GM21360 (cell line): ENCODE measurements around the gene GRID2.
"Not testable (repeated sequence)": the region's sequence is repeated elsewhere in the genome, so short reads cannot be mapped to it uniquely, and the experiment has no call there.

Source experiments
- ATAC-seq: cut with Tn5 transposase; IDR thresholded peaks from one replicate; pipeline ENCODE4 v1.9.1; 2021; ENCODE audit warnings: mild to moderate bottlenecking, moderate library complexity; ENCODE audit not compliant: unreplicated experiment

The GRID2 gene

DNA sequence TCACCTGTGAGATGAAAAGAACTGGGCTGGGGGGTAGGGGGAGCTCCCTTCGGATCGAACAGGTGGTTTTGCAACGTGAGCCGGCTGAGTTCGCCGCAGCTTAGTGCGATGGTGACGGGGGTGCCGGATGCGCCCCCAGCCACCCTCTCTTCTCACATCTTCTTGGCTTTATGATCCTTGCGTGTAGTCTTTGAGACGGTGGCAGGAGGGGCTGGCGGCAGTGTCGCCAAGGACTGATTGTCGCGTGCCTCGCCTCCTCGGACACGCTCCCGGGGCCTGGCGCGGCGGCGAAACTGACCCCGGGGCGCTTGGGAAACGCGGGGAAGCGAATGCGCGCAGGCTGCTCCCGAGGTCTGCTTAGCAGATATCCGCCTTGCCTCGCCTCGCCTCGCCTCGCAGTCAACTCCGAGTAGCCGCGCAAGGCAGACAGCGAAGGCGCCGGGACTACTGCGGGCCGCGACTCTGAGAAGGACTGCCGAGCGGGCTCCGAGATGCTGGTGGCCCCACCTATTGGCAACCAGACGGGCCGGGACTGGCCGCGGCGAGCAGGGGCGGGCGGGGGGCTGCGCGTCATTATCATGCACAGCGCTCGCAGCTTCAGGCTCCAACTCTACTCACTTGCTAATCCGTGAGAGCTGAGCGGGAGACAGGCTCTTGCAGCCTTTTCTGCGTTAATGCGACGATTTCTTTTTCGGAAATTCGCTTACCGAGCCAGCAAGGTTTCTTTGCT, 1.5 kb downstream of the GRID2 start:
- ATAC-seq: no peak

DNA sequence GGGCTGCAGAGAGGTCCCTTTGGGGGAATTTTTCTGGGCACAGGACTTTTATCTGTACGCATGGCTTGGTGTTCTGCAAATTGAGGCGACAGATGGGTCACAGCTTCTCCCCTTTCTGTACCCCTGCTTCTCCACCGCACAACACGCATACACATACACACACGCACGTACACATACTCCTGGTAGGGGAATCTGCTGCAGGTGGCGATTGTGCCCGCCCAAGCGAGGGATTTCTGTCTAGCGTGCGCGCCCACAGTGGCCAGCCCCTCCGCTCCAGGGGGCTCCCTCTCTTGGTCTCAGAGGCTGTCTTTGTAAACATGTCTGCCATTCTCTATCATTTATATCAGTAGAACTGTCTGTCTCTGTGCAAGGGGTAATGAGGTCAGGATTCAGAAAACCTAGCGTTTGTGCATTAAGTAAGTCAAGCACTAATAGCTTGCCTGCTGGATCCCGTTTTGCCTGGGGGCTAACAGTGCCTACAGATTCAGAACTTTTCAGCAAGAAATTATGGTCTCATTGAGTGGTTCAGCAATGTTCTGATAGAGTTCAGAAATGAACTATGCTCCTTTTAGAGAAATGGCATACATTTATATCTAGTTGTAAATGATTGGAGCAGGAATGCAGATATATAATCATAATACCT, 2.2 kb downstream of the GRID2 start:
- ATAC-seq: no peak

- no peak for ATAC-seq
Observed at GRCh38 chr4:92307181-92307580, 3.4 kb downstream of the GRID2 start.

- no peak for ATAC-seq
Observed at GRCh38 chr4:92307866-92308265, 4.1 kb downstream of the GRID2 start.

- no peak for ATAC-seq
Observed at GRCh38 chr4:92317047-92317446, 13.3 kb downstream of the GRID2 start.

DNA sequence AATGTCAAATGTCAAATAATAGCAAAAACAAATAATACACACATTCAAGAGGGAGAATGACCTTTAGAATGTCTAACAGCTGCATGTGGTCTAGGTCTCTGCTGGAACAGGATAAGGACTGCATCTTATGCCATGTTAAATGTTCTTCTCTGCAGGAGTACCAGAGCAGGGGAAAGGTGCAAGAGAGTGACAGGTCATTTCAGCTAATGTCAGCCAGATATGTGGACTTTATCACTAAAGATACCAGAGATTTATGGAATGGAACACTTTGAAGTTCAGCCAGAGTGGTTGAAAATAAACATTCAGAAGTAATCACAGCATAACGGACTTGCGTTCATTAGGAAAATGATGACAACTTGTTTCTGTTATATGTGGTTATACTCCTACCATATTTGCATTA, 24.3 kb downstream of the GRID2 start:
- no peak for ATAC-seq

DNA sequence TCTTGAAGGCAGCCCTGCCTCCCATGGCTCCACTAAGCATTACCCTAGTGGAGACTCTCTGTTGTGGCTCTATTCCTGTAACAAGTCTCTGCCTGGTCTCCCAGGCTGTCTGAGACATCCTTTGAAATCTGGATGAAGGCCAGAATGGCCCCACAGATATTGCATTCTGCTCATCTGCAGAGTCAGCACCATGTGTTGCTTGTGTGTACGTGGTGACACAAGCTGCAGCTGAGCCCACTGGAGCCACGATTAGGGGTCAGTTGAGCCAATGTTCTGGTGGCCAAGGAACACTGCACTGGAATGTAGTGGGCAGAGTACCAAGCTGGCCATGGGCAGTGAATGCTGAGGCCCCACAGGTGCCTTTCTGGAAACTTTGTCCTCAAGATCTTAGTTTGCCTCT, 29.2 kb downstream of the GRID2 start:
- ATAC-seq: no peak

GRCh38 chr4:92334716-92335350, 31.1 kb downstream of the GRID2 start:
- no peak for ATAC-seq

GRCh38 chr4:92339676-92340075, 35.9 kb downstream of the GRID2 start:
- ATAC-seq: no peak

GRCh38 chr4:92344216-92344615, 40.5 kb downstream of the GRID2 start:
- no peak for ATAC-seq

GRCh38 chr4:92346289-92346688, 42.5 kb downstream of the GRID2 start:
- ATAC-seq: no peak

- no peak for ATAC-seq
Observed at GRCh38 chr4:92357966-92358365, 54.2 kb downstream of the GRID2 start.

DNA sequence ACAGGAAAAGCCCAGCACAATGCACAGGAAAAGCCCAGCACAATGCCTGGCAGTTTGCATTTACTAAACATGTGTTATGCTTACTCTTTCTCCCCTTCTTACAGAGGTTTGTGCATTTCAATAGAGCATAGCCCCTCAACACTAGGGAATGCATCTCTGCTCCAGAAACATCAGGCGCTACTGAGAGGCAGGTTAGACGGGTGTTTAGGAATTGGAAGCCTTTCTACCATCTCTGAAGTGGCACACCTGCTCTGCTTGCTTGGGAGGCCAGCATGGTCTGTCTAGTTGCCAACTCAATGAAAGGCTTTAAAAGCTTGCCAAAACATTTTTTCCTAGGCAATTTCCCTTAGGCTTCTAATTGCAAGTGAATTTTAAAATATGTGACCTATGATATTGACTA, 55.7 kb downstream of the GRID2 start:
- ATAC-seq: no peak

DNA sequence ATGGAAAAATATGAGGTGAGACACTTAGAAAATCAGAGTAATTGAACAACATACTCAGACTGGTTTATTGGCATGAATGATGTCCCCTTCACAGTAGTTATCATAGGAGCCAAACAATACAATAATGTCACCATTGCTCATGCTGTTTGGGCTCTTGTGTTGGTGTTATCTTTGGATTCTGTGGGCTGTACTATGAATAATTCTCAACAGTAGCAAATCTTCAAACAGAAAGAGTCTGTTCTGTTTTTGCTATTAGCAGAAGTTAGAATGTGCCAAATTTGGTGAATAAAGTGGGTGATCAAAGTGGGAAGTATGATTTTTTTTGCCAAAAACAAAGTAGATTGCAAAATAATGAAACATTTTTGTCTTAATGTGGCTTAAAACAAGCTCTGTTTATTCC, 58.3 kb downstream of the GRID2 start:
- no peak for ATAC-seq

DNA sequence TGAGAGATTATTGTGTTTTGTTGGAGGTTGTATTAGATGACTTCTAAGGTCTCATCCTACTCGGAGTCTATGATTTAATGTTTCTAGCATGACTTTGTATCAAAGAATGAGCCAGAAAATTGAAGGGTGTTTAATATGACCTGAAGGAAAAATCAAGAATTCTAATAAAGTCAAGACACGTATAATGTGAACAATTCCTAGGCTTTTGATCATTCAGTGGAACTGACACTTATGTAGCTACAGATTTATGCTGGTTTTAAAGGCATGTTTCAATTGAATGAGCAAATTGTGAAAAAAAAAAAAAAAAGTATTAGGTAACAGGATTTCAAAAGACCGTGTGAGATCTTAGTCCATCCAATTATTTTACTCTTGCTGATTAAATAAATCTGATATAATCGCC, 64.9 kb downstream of the GRID2 start:
- no peak for ATAC-seq

- no peak for ATAC-seq
Observed at GRCh38 chr4:92381616-92382015, 77.8 kb downstream of the GRID2 start.

DNA sequence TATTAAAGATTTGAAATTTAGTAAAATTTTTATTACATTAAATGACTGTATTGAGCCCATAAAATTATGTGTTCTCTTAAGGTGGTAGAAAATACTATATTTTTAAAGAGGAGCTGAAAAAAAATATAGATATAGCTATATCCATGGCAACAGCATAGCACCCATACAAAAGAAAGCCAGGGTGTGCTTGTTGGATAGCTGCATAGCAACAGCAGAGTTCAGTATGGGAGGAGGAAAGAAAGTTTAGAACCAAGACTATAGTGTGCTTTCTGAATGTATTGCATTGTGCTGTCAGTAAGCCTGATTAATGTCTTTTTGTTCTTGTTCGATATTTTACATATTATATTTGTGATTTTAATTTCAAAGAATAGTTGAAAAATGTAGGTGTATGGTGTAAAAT, 78.4 kb downstream of the GRID2 start:
- no peak for ATAC-seq

- peak; percentile 67 for ATAC-seq
Observed at GRCh38 chr4:92387459-92388069, 83.8 kb downstream of the GRID2 start.

GRCh38 chr4:92399032-92399431, 95.3 kb downstream of the GRID2 start:
- ATAC-seq: no peak

DNA sequence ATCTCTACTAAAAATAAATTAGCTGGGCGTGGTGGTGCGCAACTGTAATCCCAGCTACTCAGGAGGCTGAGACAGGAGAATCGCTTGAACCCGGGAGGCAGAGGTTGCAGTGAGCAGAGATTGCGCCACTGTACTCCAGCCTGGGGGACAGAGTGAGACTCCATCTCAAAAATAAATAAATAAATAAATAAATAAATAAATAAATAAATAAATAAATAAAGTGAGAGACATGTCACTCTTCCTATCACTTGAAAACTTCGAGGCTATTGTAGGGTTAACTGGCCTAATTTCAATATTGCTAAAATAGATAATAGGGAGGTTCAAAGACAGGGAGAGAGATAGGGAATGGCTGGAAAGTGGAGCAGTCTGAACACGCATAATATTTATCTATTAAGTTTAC, 99.8 kb downstream of the GRID2 start:
- ATAC-seq: not testable (repeated sequence)

- no peak for ATAC-seq
Observed at GRCh38 chr4:92406488-92406887, 102.7 kb downstream of the GRID2 start.

GRCh38 chr4:92421920-92422319, 118.2 kb downstream of the GRID2 start:
- peak; percentile 51 for ATAC-seq
